ENCODE data around the gene SPATA46. TPM values are rescaled to one million over a fixed set of nuclear protein-coding genes. Genes with fewer than 3 reads are reported as not detected.
A peak's percentile ranks its signal among the peaks of the same experiment; 100 is the strongest.

The SPATA46 gene
- total and polyA plus RNA-seq, 9 of the 15 experiments (the other 6 are each of a cell fraction or from before 2014, with no cell fraction given), result 0.04 to 0.11 TPM; not detected in 7

- TF ChIP-seq TEAD2 (tag; IDR thresholded peaks at IDR 0.05) (no peak), NR2C1 (IDR thresholded peaks at IDR 0.05) (no peak), NR2C1 (tag; IDR thresholded peaks at IDR 0.05) (peak; percentile 73), ILK (tag; IDR thresholded peaks at IDR 0.05; ENCODE audit: borderline replicate concordance, low read depth) (no peak), SMAD2 (IDR thresholded peaks at IDR 0.05; ENCODE audit: low read depth, low read length) (no peak), ID3 (CRISPR knock-in tag; IDR thresholded peaks at IDR 0.05) (no peak), ID3 (tag; IDR thresholded peaks at IDR 0.05) (peak; percentile 50; the same call in 1 of the 2 replicates), MYBL2 (IDR thresholded peaks at IDR 0.05; ENCODE audit: low read depth) (no peak), MYBL2 (CRISPR knock-in tag; IDR thresholded peaks at IDR 0.05; ENCODE audit: borderline replicate concordance) (no peak), NR2F6 (CRISPR knock-in tag; IDR thresholded peaks at IDR 0.05) (no peak), ZNF165 (CRISPR knock-in tag; IDR thresholded peaks at IDR 0.05; ENCODE audit: borderline replicate concordance) (no peak), NFIX (CRISPR knock-in tag; IDR thresholded peaks at IDR 0.05; ENCODE audit: low read depth) (no peak), ZNF197 (CRISPR knock-in tag; IDR thresholded peaks at IDR 0.05; ENCODE audit: low read depth) (no peak), ZBTB34 (CRISPR knock-in tag; IDR thresholded peaks at IDR 0.05) (no peak), CBFA2T3 (IDR thresholded peaks at IDR 0.05) (0 out of 2 replicates have a peak, but pooled peaks have one; percentile 22), ZNF311 (CRISPR knock-in tag; IDR thresholded peaks at IDR 0.05) (no peak), DMBX1 (CRISPR knock-in tag; IDR thresholded peaks at IDR 0.05; ENCODE audit: borderline replicate concordance) (peak; percentile 77), SMAD4 (CRISPR knock-in tag; conservative IDR thresholded peaks at IDR 0.05) (peak; percentile 78), YBX1 (IDR thresholded peaks at IDR 0.05) (no peak), MCM5 (IDR thresholded peaks at IDR 0.05; ENCODE audit: low read depth) (no peak), HMBOX1 (IDR thresholded peaks at IDR 0.05) (no peak), CHD2 (IDR thresholded peaks at IDR 0.05; ENCODE audit: low read depth, low read length) (no peak), SNAPC5 (CRISPR knock-in tag; IDR thresholded peaks at IDR 0.05) (no peak), TRIM28 (IDR thresholded peaks at IDR 0.05) (no peak), PTRF (tag; IDR thresholded peaks at IDR 0.05) (0 out of 2 replicates have a peak, but pooled peaks have one; percentile 43), ARID1B (IDR thresholded peaks at IDR 0.05) (no peak), TAF9B (IDR thresholded peaks at IDR 0.05; ENCODE audit: partially characterized antibody) (no peak), ZNF280A (IDR thresholded peaks at IDR 0.05; ENCODE audit: low read depth, partially characterized antibody) (no peak), RB1 (IDR thresholded peaks at IDR 0.05; ENCODE audit: low read depth) (no peak)
Measured at GRCh38 chr1:162417650-162418049, 41.0 kb upstream of the SPATA46 start (continued).
